ENCODE data around the gene CHIA.

GRCh38 chr1:111279144-111279543, 11.5 kb upstream of the CHIA start:
- TF ChIP-seq CTCF (IDR thresholded peaks at IDR 0.05 in 4 of 5, conservative IDR thresholded peaks at IDR 0.05 in 1 of 5): no peak
- TF ChIP-seq POLR2A (IDR thresholded peaks at IDR 0.05): no peak
